Ecto neural progenitor cell (in vitro differentiated cells): Measurements from ENCODE around the gene USP17L11.
"Not testable (repeated sequence)": the region's sequence is repeated elsewhere in the genome, so short reads cannot be mapped to it uniquely, and the experiment has no call there.

Experiments
- DNase-seq: peaks from one replicate; pipeline ENCODE4 v3.0.0-alpha.2; 2018; ENCODE audit warnings: low spot score

The USP17L11 gene, protein sequence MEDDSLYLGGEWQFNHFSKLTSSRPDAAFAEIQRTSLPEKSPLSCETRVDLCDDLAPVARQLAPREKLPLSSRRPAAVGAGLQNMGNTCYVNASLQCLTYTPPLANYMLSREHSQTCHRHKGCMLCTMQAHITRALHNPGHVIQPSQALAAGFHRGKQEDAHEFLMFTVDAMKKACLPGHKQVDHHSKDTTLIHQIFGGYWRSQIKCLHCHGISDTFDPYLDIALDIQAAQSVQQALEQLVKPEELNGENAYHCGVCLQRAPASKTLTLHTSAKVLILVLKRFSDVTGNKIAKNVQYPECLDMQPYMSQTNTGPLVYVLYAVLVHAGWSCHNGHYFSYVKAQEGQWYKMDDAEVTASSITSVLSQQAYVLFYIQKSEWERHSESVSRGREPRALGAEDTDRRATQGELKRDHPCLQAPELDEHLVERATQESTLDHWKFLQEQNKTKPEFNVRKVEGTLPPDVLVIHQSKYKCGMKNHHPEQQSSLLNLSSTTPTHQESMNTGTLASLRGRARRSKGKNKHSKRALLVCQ

DNA sequence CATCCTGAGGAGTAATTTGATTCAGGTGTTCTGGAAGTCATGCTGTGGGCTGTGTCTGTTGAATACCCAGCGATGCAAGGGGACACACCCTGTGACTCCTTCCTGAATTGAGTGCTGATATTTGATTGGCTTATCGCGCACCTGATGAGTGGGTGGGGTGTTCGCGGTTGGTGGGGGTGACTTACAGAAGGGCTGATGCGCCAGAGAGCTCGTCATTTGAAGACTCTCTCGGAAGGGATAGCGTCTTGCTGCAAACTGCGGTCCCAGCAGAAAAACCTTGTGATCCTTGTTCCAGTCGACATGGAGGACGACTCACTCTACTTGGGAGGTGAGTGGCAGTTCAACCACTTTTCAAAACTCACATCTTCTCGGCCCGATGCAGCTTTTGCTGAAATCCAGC, at the start of gene USP17L11:
Gene USP17L11 (plus strand): TSS at position 301 of the 400 bp plus-strand sequence. CDS start 0 bp downstream, at position 301.
- DNase-seq, result not testable (repeated sequence)

DNA sequence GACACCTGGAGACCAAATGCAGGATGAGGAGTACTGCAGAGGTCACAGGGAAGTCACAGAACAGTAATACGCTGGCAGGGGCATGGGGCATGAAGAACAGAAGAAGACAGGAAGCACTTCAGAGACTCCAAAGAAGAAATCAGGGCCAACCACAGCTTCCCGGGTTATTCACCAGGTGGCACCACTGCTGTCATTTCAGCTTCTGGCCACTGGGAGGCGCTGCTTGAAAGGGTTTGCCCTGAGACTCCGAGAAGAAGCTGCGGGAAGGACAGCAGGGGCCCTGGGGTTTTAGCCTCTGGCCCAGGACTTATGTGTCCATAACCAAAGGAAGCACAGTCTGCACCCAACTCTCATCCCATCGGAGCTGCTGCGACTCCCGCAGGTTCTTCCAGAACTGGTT, 49.2 kb upstream of the USP17L11 start:
- DNase-seq, result not testable (repeated sequence)

DNA sequence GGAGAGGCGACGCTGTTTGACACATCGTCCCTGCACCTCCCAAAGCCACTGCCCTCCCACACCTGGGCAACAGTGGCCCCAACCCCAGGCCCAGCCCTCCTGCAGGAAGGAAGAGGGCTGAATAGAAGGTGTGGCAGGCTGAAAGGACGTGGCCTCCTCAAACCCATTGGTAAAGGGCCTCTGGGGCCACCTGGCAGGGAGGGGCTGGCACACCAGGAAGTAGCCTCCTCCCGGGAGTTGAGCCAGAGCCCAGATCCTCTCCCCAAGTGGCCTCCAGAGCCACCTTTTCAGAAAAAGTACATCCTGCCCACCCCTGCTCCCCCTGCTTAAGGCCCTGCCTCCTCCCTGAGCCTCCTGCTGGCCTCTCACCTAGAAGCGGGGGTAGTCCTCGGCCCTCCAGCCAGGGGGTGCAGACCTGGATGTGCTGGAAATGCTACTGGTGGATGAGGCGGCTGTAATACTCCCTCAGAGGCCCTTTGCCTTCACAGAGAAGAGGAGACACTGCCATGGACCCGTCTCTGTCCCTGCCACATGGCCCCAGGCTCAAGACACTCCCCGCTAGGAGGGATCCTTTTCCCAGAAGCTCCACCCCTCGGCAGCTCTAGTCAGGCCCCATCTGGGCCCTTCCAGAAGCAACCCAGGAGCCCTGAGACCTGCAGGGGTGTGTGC, 45.3 kb upstream of the USP17L11 start, which contains the start of gene FAM90A26:
Gene FAM90A26 (plus strand): TSS at position 619 of the 669 bp plus-strand sequence. CDS start 2,764 bp downstream, outside the sequence.
- not testable (repeated sequence) for DNase-seq

DNA sequence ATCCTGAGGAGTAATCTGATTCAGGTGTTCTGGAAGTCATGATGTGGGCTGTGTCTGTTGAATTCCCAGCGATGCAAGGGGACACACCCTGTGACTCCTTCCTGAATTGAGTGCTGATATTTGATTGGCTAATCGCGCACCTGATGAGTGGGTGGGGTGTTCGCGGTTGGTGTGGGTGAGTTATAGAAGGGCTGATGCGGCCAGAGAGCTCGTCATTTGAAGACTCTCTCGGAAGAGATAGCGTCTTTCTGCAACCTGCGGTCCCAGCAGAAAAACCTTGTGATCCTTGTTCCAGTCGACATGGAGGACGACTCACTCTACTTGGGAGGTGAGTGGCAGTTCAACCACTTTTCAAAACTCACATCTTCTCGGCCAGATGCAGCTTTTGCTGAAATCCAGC, 4.8 kb upstream of the USP17L11 start, which contains the start of gene USP17L10:
Gene USP17L10 (plus strand): TSS at position 301 of the 400 bp plus-strand sequence. CDS start 0 bp downstream, at position 301.
- not testable (repeated sequence) for DNase-seq

DNA sequence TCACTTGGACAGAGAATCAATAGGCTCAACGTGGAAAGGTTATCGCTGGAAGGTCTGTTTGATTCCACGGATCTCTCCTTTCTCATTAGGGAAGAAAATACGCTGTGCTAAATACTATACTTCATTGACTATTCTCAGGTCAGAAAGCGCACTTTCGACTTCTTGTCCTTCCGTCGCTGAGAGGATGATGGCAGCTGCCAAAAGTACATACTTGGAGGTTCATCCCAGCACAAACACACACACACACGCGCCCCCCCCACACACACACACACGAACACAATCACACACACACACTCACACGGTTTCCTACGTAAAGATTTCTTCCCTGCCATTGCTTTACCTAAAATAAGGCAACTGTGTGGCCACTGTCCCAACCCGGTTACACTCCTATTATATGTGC, 504 bp upstream of the USP17L11 start:
- DNase-seq, result not testable (repeated sequence)

DNA sequence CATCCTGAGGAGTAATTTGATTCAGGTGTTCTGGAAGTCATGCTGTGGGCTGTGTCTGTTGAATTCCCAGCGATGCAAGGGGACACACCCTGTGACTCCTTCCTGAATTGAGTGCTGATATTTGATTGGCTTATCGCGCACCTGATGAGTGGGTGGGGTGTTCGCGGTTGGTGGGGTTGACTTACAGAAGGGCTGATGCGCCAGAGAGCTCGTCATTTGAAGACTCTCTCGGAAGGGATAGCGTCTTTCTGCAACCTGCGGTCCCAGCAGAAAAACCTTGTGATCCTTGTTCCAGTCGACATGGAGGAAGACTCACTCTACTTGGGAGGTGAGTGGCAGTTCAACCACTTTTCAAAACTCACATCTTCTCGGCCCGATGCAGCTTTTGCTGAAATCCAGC, 4.6 kb downstream of the USP17L11 start, which contains the start of gene USP17L12:
Gene USP17L12 (plus strand): TSS at position 301 of the 400 bp plus-strand sequence. CDS start 0 bp downstream, at position 301.
- DNase-seq, result not testable (repeated sequence)

DNA sequence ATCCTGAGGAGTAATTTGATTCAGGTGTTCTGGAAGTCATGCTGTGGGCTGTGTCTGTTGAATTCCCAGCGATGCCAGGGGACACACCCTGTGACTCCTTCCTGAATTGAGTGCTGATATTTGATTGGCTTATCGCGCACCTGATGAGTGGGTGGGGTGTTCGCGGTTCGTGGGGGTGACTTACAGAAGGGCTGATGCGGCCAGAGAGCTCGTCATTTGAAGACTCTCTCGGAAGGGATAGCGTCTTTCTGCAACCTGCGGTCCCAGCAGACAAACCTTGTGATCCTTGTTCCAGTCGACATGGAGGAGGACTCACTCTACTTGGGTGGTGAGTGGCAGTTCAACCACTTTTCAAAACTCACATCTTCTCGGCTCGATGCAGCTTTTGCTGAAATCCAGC, 9.4 kb downstream of the USP17L11 start, which contains the start of gene USP17L13:
Gene USP17L13 (plus strand): TSS at position 301 of the 400 bp plus-strand sequence. CDS start 0 bp downstream, at position 301.
- DNase-seq, result not testable (repeated sequence)

DNA sequence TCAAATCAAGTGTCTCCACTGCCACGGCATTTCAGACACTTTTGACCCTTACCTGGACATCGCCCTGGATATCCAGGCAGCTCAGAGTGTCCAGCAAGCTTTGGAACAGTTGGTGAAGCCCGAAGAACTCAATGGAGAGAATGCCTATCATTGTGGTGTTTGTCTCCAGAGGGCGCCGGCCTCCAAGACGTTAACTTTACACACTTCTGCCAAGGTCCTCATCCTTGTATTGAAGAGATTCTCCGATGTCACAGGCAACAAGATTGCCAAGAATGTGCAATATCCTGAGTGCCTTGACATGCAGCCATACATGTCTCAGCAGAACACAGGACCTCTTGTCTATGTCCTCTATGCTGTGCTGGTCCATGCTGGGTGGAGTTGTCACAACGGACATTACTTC, 15.0 kb downstream of the USP17L11 start:
- DNase-seq, result not testable (repeated sequence)

DNA sequence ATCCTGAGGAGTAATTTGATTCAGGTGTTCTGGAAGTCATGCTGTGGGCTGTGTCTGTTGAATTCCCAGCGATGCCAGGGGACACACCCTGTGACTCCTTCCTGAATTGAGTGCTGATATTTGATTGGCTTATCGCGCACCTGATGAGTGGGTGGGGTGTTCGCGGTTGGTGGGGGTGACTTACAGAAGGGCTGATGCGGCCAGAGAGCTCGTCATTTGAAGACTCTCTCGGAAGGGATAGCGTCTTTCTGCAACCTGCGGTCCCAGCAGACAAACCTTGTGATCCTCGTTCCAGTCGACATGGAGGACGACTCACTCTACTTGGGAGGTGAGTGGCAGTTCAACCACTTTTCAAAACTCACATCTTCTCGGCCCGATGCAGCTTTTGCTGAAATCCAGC, 18.9 kb downstream of the USP17L11 start, which contains the start of gene USP17L15:
Gene USP17L15 (plus strand): TSS at position 301 of the 400 bp plus-strand sequence. CDS start 0 bp downstream, at position 301.
- DNase-seq, result not testable (repeated sequence)

DNA sequence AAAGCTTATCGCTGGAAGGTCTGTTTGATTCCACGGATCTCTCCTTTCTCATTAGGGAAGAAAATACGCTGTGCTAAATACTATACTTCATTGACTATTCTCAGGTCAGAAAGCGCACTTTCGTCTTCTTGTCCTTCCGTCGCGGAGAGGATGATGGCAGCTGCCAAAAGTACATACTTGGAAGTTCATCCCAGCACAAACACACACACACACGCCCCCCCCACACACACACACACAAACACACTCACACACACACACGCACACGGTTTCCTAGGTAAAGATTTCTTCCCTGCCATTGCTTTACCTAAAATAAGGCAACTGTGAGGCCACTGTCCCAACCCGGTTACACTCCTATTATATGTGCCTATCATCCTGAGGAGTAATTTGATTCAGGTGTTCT, 23.3 kb downstream of the USP17L11 start:
- DNase-seq, result not testable (repeated sequence)

DNA sequence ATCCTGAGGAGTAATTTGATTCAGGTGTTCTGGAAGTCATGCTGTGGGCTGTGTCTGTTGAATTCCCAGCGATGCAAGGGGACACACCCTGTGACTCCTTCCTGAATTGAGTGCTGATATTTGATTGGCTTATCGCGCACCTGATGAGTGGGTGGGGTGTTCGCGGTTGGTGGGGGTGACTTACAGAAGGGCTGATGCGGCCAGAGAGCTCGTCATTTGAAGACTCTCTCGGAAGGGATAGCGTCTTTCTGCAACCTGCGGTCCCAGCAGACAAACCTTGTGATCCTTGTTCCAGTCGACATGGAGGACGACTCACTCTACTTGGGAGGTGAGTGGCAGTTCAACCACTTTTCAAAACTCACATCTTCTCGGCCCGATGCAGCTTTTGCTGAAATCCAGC, 28.4 kb downstream of the USP17L11 start, which contains the start of gene USP17L17:
Gene USP17L17 (plus strand): TSS at position 301 of the 400 bp plus-strand sequence. CDS start 0 bp downstream, at position 301.
- DNase-seq, result not testable (repeated sequence)

DNA sequence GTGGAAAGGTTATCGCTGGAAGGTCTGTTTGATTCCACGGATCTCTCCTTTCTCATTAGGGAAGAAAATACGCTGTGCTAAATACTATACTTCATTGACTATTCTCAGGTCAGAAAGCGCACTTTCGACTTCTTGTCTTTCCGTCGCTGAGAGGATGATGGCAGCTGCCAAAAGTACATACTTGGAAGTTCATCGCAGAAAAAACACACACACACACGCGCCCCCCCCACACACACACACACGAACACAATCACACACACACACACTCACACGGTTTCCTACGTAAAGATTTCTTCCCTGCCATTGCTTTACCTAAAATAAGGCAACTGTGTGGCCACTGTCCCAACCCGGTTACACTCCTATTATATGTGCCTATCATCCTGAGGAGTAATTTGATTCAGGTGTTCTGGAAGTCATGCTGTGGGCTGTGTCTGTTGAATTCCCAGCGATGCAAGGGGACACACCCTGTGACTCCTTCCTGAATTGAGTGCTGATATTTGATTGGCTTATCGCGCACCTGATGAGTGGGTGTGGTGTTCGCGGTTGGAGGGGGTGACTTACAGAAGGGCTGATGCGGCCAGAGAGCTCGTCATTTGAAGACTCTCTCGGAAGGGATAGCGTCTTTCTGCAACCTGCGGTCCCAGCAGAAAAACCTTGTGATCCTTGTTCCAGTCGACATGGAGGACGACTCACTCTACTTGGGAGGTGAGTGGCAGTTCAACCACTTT, 32.9 kb downstream of the USP17L11 start, which contains the start of gene USP17L18:
Gene USP17L18 (plus strand): TSS at position 678 of the 728 bp plus-strand sequence. CDS start 0 bp downstream, at position 678.
- DNase-seq, result peak; percentile 29

DNA sequence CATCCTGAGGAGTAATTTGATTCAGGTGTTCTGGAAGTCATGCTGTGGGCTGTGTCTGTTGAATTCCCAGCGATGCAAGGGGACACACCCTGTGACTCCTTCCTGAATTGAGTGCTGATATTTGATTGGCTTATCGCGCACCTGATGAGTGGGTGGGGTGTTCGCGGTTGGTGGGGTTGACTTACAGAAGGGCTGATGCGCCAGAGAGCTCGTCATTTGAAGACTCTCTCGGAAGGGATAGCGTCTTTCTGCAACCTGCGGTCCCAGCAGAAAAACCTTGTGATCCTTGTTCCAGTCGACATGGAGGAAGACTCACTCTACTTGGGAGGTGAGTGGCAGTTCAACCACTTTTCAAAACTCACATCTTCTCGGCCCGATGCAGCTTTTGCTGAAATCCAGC, 37.9 kb downstream of the USP17L11 start, which contains the start of gene USP17L19:
Gene USP17L19 (plus strand): TSS at position 301 of the 400 bp plus-strand sequence. CDS start 0 bp downstream, at position 301.
- not testable (repeated sequence) for DNase-seq

DNA sequence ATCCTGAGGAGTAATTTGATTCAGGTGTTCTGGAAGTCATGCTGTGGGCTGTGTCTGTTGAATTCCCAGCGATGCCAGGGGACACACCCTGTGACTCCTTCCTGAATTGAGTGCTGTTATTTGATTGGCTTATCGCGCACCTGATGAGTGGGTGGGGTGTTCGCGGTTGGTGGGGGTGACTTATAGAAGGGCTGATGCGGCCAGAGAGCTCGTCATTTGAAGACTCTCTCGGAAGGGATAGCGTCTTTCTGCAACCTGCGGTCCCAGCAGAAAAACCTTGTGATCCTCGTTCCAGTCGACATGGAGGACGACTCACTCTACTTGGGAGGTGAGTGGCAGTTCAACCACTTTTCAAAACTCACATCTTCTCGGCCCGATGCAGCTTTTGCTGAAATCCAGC, 42.6 kb downstream of the USP17L11 start, which contains the start of gene USP17L20:
Gene USP17L20 (plus strand): TSS at position 301 of the 400 bp plus-strand sequence. CDS start 0 bp downstream, at position 301.
- not testable (repeated sequence) for DNase-seq

DNA sequence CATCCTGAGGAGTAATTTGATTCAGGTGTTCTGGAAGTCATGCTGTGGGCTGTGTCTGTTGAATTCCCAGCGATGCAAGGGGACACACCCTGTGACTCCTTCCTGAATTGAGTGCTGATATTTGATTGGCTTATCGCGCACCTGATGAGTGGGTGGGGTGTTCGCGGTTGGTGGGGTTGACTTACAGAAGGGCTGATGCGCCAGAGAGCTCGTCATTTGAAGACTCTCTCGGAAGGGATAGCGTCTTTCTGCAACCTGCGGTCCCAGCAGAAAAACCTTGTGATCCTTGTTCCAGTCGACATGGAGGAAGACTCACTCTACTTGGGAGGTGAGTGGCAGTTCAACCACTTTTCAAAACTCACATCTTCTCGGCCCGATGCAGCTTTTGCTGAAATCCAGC, 47.4 kb downstream of the USP17L11 start, which contains the start of gene USP17L21:
Gene USP17L21 (plus strand): TSS at position 301 of the 400 bp plus-strand sequence. CDS start 0 bp downstream, at position 301.
- not testable (repeated sequence) for DNase-seq
